SK-N-SH treated with all-trans-retinoic acid at 6 μM for 48 hours (cell line): ENCODE measurements around the gene FGF18.

Experiments used
- ATAC-seq: fragments of 200-7000 bp; cut with Tn5 transposase; 3 replicates; pipeline ENCODE4 v1.9.1; 2020; ENCODE audit warnings: mild to moderate bottlenecking, moderate library complexity
- ARNTL ChIP-seq: fragments of 450-650 bp; formaldehyde crosslinking; IDR thresholded peaks from 2 replicates; pipeline ENCODE4 v1.5.0; 2020; ENCODE audit warnings: low read depth, mild to moderate bottlenecking, moderate library complexity, borderline replicate concordance
- CREB5 ChIP-seq: fragments of 250-450 bp; sonication (Bioruptor Pico); IDR thresholded peaks from 2 replicates; pipeline ENCODE4 v1.5.1; 2020; ENCODE audit warnings: low read depth, mild to moderate bottlenecking, moderate library complexity
- CSDC2 ChIP-seq: fragments of 250-450 bp; sonication (Bioruptor Pico); IDR thresholded peaks from 2 replicates; pipeline ENCODE4 v1.5.0; 2020; ENCODE audit warnings: mild to moderate bottlenecking, moderate library complexity
- CSRNP3 ChIP-seq: fragments of 250-450 bp; sonication (Bioruptor Pico); IDR thresholded peaks from 2 replicates; pipeline ENCODE4 v1.5.1; 2021; ENCODE audit warnings: mild to moderate bottlenecking, moderate library complexity
- ESRRG ChIP-seq: fragments of 250-450 bp; sonication (Bioruptor Pico); IDR thresholded peaks from 2 replicates; pipeline ENCODE4 v1.6.1; 2021; ENCODE audit warnings: mild to moderate bottlenecking
- GLIS3 ChIP-seq: fragments of 250-450 bp; sonication (Bioruptor Pico); IDR thresholded peaks from 2 replicates; pipeline ENCODE4 v1.5.0; 2020; ENCODE audit warnings: mild to moderate bottlenecking, moderate library complexity
- ISL1 ChIP-seq: fragments of 250-450 bp; sonication (Bioruptor Pico); IDR thresholded peaks from 2 replicates; pipeline ENCODE4 v2.1.2; 2022; ENCODE audit warnings: mild to moderate bottlenecking, moderate library complexity
- PATZ1 ChIP-seq: fragments of 250-450 bp; sonication (Bioruptor Pico); IDR thresholded peaks from 2 replicates; pipeline ENCODE4 v1.8.0; 2020; ENCODE audit warnings: mild to moderate bottlenecking, moderate library complexity, borderline replicate concordance
- POU6F1 ChIP-seq: fragments of 250-450 bp; sonication (Bioruptor Pico); IDR thresholded peaks from 2 replicates; pipeline ENCODE4 v1.8.0; 2021; ENCODE audit warnings: low read depth, mild to moderate bottlenecking, moderate library complexity, borderline replicate concordance
- PPARA ChIP-seq: fragments of 250-450 bp; sonication (Bioruptor Pico); IDR thresholded peaks from 2 replicates; pipeline ENCODE4 v1.5.0; 2020; ENCODE audit warnings: mild to moderate bottlenecking, borderline replicate concordance
- SNAI2 ChIP-seq: fragments of 250-450 bp; sonication (Bioruptor Pico); IDR thresholded peaks from 2 replicates; pipeline ENCODE4 v1.5.0; 2020; ENCODE audit warnings: mild to moderate bottlenecking, moderate library complexity
- TCF4 ChIP-seq: fragments of 250-450 bp; sonication (Bioruptor Pico); IDR thresholded peaks from 2 replicates; pipeline ENCODE4 v1.8.0; 2021; ENCODE audit warnings: mild to moderate bottlenecking, moderate library complexity, borderline replicate concordance
- TOX ChIP-seq: fragments of 250-450 bp; sonication (Bioruptor Pico); IDR thresholded peaks from 2 replicates; pipeline ENCODE4 v1.8.0; 2021; ENCODE audit warnings: mild to moderate bottlenecking, moderate library complexity, borderline replicate concordance
- TSHZ2 ChIP-seq: fragments of 250-450 bp; sonication (Bioruptor Pico); IDR thresholded peaks from 2 replicates; pipeline ENCODE4 v1.5.0; 2020; ENCODE audit warnings: mild to moderate bottlenecking, moderate library complexity
- ZC3H10 ChIP-seq: fragments of 250-450 bp; sonication (Bioruptor Pico); IDR thresholded peaks from 2 replicates; pipeline ENCODE4 v1.5.1; 2021; ENCODE audit warnings: mild to moderate bottlenecking, moderate library complexity
- ZFP3 ChIP-seq: fragments of 250-450 bp; sonication (Bioruptor Pico); IDR thresholded peaks from 2 replicates; pipeline ENCODE4 v1.5.0; 2020; ENCODE audit warnings: mild to moderate bottlenecking, moderate library complexity
- ZFP30 ChIP-seq: fragments of 450-650 bp; formaldehyde crosslinking; IDR thresholded peaks from 2 replicates; pipeline ENCODE4 v1.5.0; 2022; ENCODE audit warnings: mild to moderate bottlenecking, moderate library complexity
- ZNF565 ChIP-seq: fragments of 450-650 bp; formaldehyde crosslinking; conservative IDR thresholded peaks from 2 replicates; pipeline ENCODE4 v1.5.0; 2020; ENCODE audit warnings: low read depth, mild to moderate bottlenecking, moderate library complexity
- ZNF70 ChIP-seq: fragments of 450-650 bp; formaldehyde crosslinking; IDR thresholded peaks from 2 replicates; pipeline ENCODE4 v1.5.0; 2020; ENCODE audit warnings: mild to moderate bottlenecking, moderate library complexity
- ZNF8 ChIP-seq: fragments of 450-650 bp; formaldehyde crosslinking; IDR thresholded peaks from 2 replicates; pipeline ENCODE4 v1.5.0; 2020; ENCODE audit warnings: mild to moderate bottlenecking, moderate library complexity

The FGF18 gene

GRCh38 chr5:171457208-171457981, 37.9 kb downstream of the FGF18 start (continued):
- TF ChIP-seq ZFP3 (CRISPR knock-in tag) (no peak), ESRRG (no peak)

- no peak for TF ChIP-seq TSHZ2 (CRISPR knock-in tag)
- no peak for TF ChIP-seq PPARA (CRISPR knock-in tag)
- no peak for TF ChIP-seq CREB5
- TF ChIP-seq ZFP30 (CRISPR knock-in tag) = no peak
- no peak for TF ChIP-seq ESRRG
- no peak for TF ChIP-seq ZC3H10 (CRISPR knock-in tag)
- TF ChIP-seq ISL1 = no peak
- no peak for TF ChIP-seq ZNF70 (CRISPR knock-in tag)
- no peak for TF ChIP-seq ZNF565
- TF ChIP-seq PATZ1 (CRISPR knock-in tag) = no peak
- ATAC-seq = no peak
Measured at GRCh38 chr5:171459839-171460238, 40.4 kb downstream of the FGF18 start.

GRCh38 chr5:171462136-171462927, 42.9 kb downstream of the FGF18 start:
- ATAC-seq = no peak
- no peak for TF ChIP-seq CSDC2 (CRISPR knock-in tag)
- no peak for TF ChIP-seq SNAI2 (CRISPR knock-in tag)
- TF ChIP-seq ZNF70 (CRISPR knock-in tag) = no peak
- TF ChIP-seq ZNF8 (CRISPR knock-in tag) = no peak
- TF ChIP-seq TSHZ2 (CRISPR knock-in tag) = no peak
- no peak for TF ChIP-seq PPARA (CRISPR knock-in tag)
- no peak for TF ChIP-seq ESRRG
- TF ChIP-seq TCF4 = no peak
- TF ChIP-seq PATZ1 (CRISPR knock-in tag) = no peak
- TF ChIP-seq TOX = no peak
- no peak for TF ChIP-seq ARNTL (CRISPR knock-in tag)
- TF ChIP-seq CSRNP3 (CRISPR knock-in tag) = no peak
- TF ChIP-seq GLIS3 (CRISPR knock-in tag) = no peak
- TF ChIP-seq ZNF565 = no peak
- no peak for TF ChIP-seq POU6F1 (CRISPR knock-in tag)
- no peak for TF ChIP-seq CREB5
